HCT116 (cell line): ENCODE measurements around the gene RNF214. TPM values are rescaled to one million over a fixed set of nuclear protein-coding genes. Genes with fewer than 3 reads are reported as not detected.

ENCODE experiments used
- ATAC-seq: fragments of 200-7000 bp; cut with Tn5 transposase; 2 replicates; pipeline ENCODE4 v1.9.1; 2020; ENCODE audit warnings: mild to moderate bottlenecking, moderate library complexity
- BruUV-seq: library from RNA; stranded (reverse); fragments of 400-500 nt; replicated peaks from 2 replicates; lab custom pipeline; 2021; lab: Mats Ljungman, UMichigan
- CTCF ChIA-PET: fragments of 300-600 bp; sonication (Branson Sonifier 250); formaldehyde crosslinking; loops from one replicate; lab custom pipeline; 2021; ENCODE audit warnings: antibody characterized with exemption; lab: Charles Lee
- POLR2A ChIA-PET: fragments of 300-600, 350-600 bp; sonication (Branson Sonifier 250); formaldehyde crosslinking; loops from one replicate; lab custom pipeline; 2021; ENCODE audit warnings: antibody characterized with exemption; lab: Charles Lee
- RAD21 ChIA-PET, 2 experiments: fragments of 300-600 bp; sonication (Branson Sonifier 250); formaldehyde crosslinking; loops; one replicate each; lab custom pipeline; 2023; ENCODE audit warnings: low total read pairs in 2 of 2; ENCODE audit not compliant: uncharacterized antibody in 2 of 2, unreplicated experiment in 2 of 2, low non-redundant PET in 1 of 2; lab: Charles Lee
- DNase-seq: peaks from one replicate; pipeline ENCODE4 v3.0.0-alpha.2; 2010; ENCODE audit warnings: low read depth, low spot score
- H2AFZ ChIP-seq: fragments of 200-600 bp; shearing (Covaris generic), sonication (generic); 2 replicates; pipeline ENCODE4 v1.6.1; 2017; ENCODE audit warnings: low read depth, mixed run types, mixed read lengths, antibody characterized with exemption, low read length; ENCODE audit not compliant: poor library complexity, severe bottlenecking
- H3K27ac ChIP-seq: 2 replicates; pipeline ENCODE4 v1.5.1; 2012; ENCODE audit warnings: low read depth, low read length
- H3K27me3 ChIP-seq: fragments of 200-600 bp; sonication (generic); 2 replicates; pipeline ENCODE4 v1.6.1; 2016; ENCODE audit warnings: mixed run types, low read length, mixed read lengths; ENCODE audit not compliant: insufficient read depth
- H3K36me3 ChIP-seq, 2 experiments: fragments of 200-500 bp in 1 of 2; fragments of 200-600 bp in 1 of 2; sonication (Bioruptor generic) in 1 of 2; sonication (generic) in 1 of 2; 2 replicates each; pipeline versions ENCODE4 v1.5.1 to v1.6.1; 2014 to 2016; ENCODE audit warnings: low read length in 2 of 2, inconsistent platforms in 1 of 2, mixed read lengths in 1 of 2, mixed run types in 1 of 2; ENCODE audit not compliant: insufficient read depth in 2 of 2, control insufficient read depth in 1 of 2
- H3K4me1 ChIP-seq, 2 experiments: fragments of 200-600 bp in 1 of 2; sonication (generic) in 1 of 2; 2 replicates each; pipeline versions ENCODE4 v1.5.1 to v1.6.1; 2012 to 2017; ENCODE audit warnings: low read length in 2 of 2, inconsistent platforms in 1 of 2, mild to moderate bottlenecking in 1 of 2, mixed read lengths in 1 of 2, mixed run types in 1 of 2, moderate library complexity in 1 of 2; ENCODE audit not compliant: insufficient read depth in 2 of 2, control insufficient read depth in 1 of 2
- H3K4me2 ChIP-seq: fragments of 200-600 bp; sonication (generic); 2 replicates; pipeline ENCODE4 v1.6.1; 2017; ENCODE audit warnings: mixed run types, low read length, mixed read lengths
- H3K4me3 ChIP-seq, 2 experiments: fragments of 200-600 bp in 1 of 2; sonication (generic) in 1 of 2; replicated peaks in 1 of 2; 2 replicates each; pipeline ENCODE4 v1.5.1; 2011 to 2016; ENCODE audit warnings: low read length in 2 of 2, control low read depth in 1 of 2, low read depth in 1 of 2, mild to moderate bottlenecking in 1 of 2, mixed read lengths in 1 of 2, mixed run types in 1 of 2
- H3K79me2 ChIP-seq: fragments of 200-600 bp; sonication (generic); 2 replicates; pipeline ENCODE4 v1.6.1; 2017; ENCODE audit warnings: mild to moderate bottlenecking, mixed run types, low read length, moderate library complexity, mixed read lengths; ENCODE audit not compliant: insufficient read depth
- H3K9ac ChIP-seq: fragments of 200-600 bp; sonication (generic); 2 replicates; pipeline ENCODE4 v1.6.1; 2016; ENCODE audit warnings: low read length, mixed read lengths
- H3K9me2 ChIP-seq: fragments of 200-600 bp; sonication (generic), shearing (Covaris generic); 2 replicates; pipeline ENCODE4 v1.6.1; 2017; ENCODE audit warnings: mixed run types, mild to moderate bottlenecking, moderate library complexity; ENCODE audit not compliant: insufficient read depth
- H3K9me3 ChIP-seq, 2 experiments: fragments of 200-500 bp in 1 of 2; fragments of 200-600 bp in 1 of 2; sonication (Bioruptor generic) in 1 of 2; sonication (generic) in 1 of 2; 2 replicates each; pipeline ENCODE4 v1.6.1; 2014 to 2017; ENCODE audit warnings: low read length in 2 of 2, mixed read lengths in 2 of 2, inconsistent platforms in 1 of 2, low read depth in 1 of 2, mild to moderate bottlenecking in 1 of 2, mixed run types in 1 of 2, moderate library complexity in 1 of 2; ENCODE audit not compliant: control insufficient read depth in 1 of 2, insufficient read depth in 1 of 2
- H4K20me1 ChIP-seq: fragments of 200-600 bp; sonication (generic), shearing (Covaris generic); 2 replicates; pipeline ENCODE4 v1.6.1; 2017; ENCODE audit warnings: mixed run types, mild to moderate bottlenecking, moderate library complexity; ENCODE audit not compliant: insufficient read depth
- ATF3 ChIP-seq: IDR thresholded peaks from 2 replicates; pipeline ENCODE4 v1.6.1; 2012
- CBX3 ChIP-seq: IDR thresholded peaks from 2 replicates; pipeline ENCODE4 v1.6.1; 2012; ENCODE audit warnings: low read depth
- CEBPB ChIP-seq: IDR thresholded peaks from 2 replicates; pipeline ENCODE4 v1.6.1; 2012; ENCODE audit warnings: low read depth
- CTCF ChIP-seq, 3 experiments: fragments of 200-600 bp in 1 of 3; sonication (generic) in 1 of 3; IDR thresholded peaks in 2 of 3; conservative IDR thresholded peaks in 1 of 3; 2 replicates each; pipeline ENCODE4 v1.5.1; 2012 to 2017; ENCODE audit warnings: low read depth in 2 of 3, low read length in 2 of 3, antibody characterized with exemption in 1 of 3, borderline replicate concordance in 1 of 3, control low read depth in 1 of 3, mild to moderate bottlenecking in 1 of 3, mixed read lengths in 1 of 3, mixed run types in 1 of 3, moderate library complexity in 1 of 3; ENCODE audit not compliant: insufficient read depth in 1 of 3
- ELF1 ChIP-seq: IDR thresholded peaks from 2 replicates; pipeline ENCODE4 v1.6.1; 2012; ENCODE audit warnings: low read depth, borderline replicate concordance
- EZH2 ChIP-seq: fragments of 200-600 bp; sonication (generic); IDR thresholded peaks from 2 replicates; pipeline ENCODE4 v1.6.1; 2017; ENCODE audit warnings: antibody characterized with exemption, mixed run types
- EZH2phosphoT487 ChIP-seq: fragments of 200-600 bp; IDR thresholded peaks from 2 replicates; pipeline ENCODE4 v1.6.1; 2018; ENCODE audit warnings: antibody characterized with exemption, borderline replicate concordance
- FOSL1 ChIP-seq: IDR thresholded peaks from 2 replicates; pipeline ENCODE4 v1.6.1; 2012; ENCODE audit warnings: low read depth
- JUND ChIP-seq: IDR thresholded peaks from 2 replicates; pipeline ENCODE4 v1.6.1; 2012
- POLR2A ChIP-seq: IDR thresholded peaks from 2 replicates; pipeline ENCODE4 v1.7.0; 2011; ENCODE audit warnings: borderline replicate concordance; ENCODE audit not compliant: insufficient read depth, insufficient read length; ENCODE audit errors: extremely low read depth
- SP1 ChIP-seq: IDR thresholded peaks from 2 replicates; pipeline ENCODE4 v1.6.1; 2012; ENCODE audit warnings: low read depth
- SRF ChIP-seq: IDR thresholded peaks from 2 replicates; pipeline ENCODE4 v1.6.1; 2012; ENCODE audit warnings: low read depth
- ZBTB33 ChIP-seq: IDR thresholded peaks from 2 replicates; pipeline ENCODE4 v1.6.1; 2011; ENCODE audit warnings: mild to moderate bottlenecking, low read length, moderate library complexity; ENCODE audit not compliant: insufficient replicate concordance; ENCODE audit errors: extremely low read depth
- ZFX ChIP-seq: fragments of 450-650 bp; IDR thresholded peaks from 2 replicates; pipeline ENCODE4 v1.6.1; 2017
- ZNF274 ChIP-seq: fragments of 200-500 bp; sonication (Bioruptor generic); IDR thresholded peaks from 2 replicates; pipeline ENCODE4 v1.6.1; 2014; ENCODE audit warnings: mild to moderate bottlenecking, low read depth, low read length, inconsistent platforms
- intact Hi-C: fragments of 100-400 bp; cut with micrococcal nuclease; formaldehyde crosslinking; loops from 2 replicates; pipeline ENCODE4 v1.10.0; 2022
- total RNA-seq: library from RNA; stranded (reverse); gene quantifications from one replicate; pipeline ENCODE4 v1.2.1, GENCODE V29; 2021; ENCODE audit not compliant: unreplicated experiment

RNF214 gene
- total RNA-seq, 1 experiment from 2014 or later = 29.3 TPM

GRCh38 chr11:117229931-117230285, 2.6 kb upstream of the RNF214 start:
- Histone ChIP-seq H3K9me3 (no peaks in the 10 kb centered on the region), H3K79me2 (peaks cover 34% of the 10 kb centered on the region), H3K9me2 (no peaks in the 10 kb centered on the region), H3K4me3 (no peak overlapping the region), H4K20me1 (no peaks in the 10 kb centered on the region), H3K9ac (no peak overlapping the region), H3K4me2 (peak overlapping the region; percentile 92; the same call in 1 of the 2 replicates), H2AFZ (no peak overlapping the region), H3K4me1 (peaks cover 14 to 20% of the 10 kb centered on the region in 2 experiments; a peak in 3 of 4 replicates), H3K36me3 (peaks cover 9 to 12% of the 10 kb centered on the region in 2 experiments; a peak in 3 of 4 replicates)
- ChIA-PET RAD21 (no interaction called here), CTCF (interaction anchor here (1.6 kb wide), 1 partner anchor 51 kb away, joined by 3 read pairs; the partner anchor contains the start of gene SIDT2), POLR2A (no interaction called here)
- no TSS peak for BruUV-seq
- intact Hi-C loops = loop anchor here (5.0 kb wide), 1 partner anchor 438 kb away; the partner anchor contains the start of gene APOA5
- DNase-seq (no peak), ATAC-seq (no peak)
- TF ChIP-seq CEBPB (no peak), JUND (no peak), SRF (no peak), ZFX (no peak), ATF3 (no peak)
- TF ChIP-seq, all 23 proteins: peak for 0
- Histone ChIP-seq H3K27me3 (no peaks in the 10 kb centered on the region), H3K27ac (no peak overlapping the region)

- no peak for ATAC-seq
- Histone ChIP-seq H3K27ac (peak overlapping the region; percentile 71; the same call in 1 of the 2 replicates), H3K4me3 (peak overlapping the region; percentile 69 to 80), H3K79me2 (peaks cover 34% of the 10 kb centered on the region), H3K4me2 (peak overlapping the region; percentile 92), H3K9me2 (no peaks in the 10 kb centered on the region), H4K20me1 (no peaks in the 10 kb centered on the region), H3K27me3 (no peaks in the 10 kb centered on the region), H3K9me3 (no peaks in the 10 kb centered on the region), H3K4me1 (peaks cover 14 to 20% of the 10 kb centered on the region in 2 experiments; a peak in 3 of 4 replicates), H3K36me3 (peaks cover 9% of the 10 kb centered on the region in 2 experiments; a peak in 3 of 4 replicates), H3K9ac (peak overlapping the region; percentile 82), H2AFZ (no peak overlapping the region)
- no peak for DNase-seq
- no TSS peak for BruUV-seq
- ChIA-PET POLR2A (interaction anchor here (0.7 to 1.7 kb wide), 2 partner anchors 8 to 181 kb away, joined by 4 to 5 read pairs; no protein-coding TSS in a partner anchor), RAD21 (no interaction called here), CTCF (interaction anchor here (1.6 to 2.2 kb wide), 2 partner anchors 9 to 52 kb away, joined by 3 to 10 read pairs; partner anchors contain the start of gene SIDT2)
- intact Hi-C loops = no loop called here
- TF ChIP-seq EZH2 = no peak
- TF ChIP-seq ZNF274 = no peak
- TF ChIP-seq FOSL1 = no peak
- TF ChIP-seq ZBTB33 = no peak
- TF ChIP-seq ZFX = no peak
- TF ChIP-seq POLR2A = no peak
- no peak for TF ChIP-seq EZH2phosphoT487
- TF ChIP-seq ATF3 = no peak
- TF ChIP-seq ELF1 = no peak
- TF ChIP-seq SRF = no peak
- TF ChIP-seq SP1 = no peak
- no peak for TF ChIP-seq CTCF (IDR thresholded peaks at IDR 0.05 in 2 of 3, conservative IDR thresholded peaks at IDR 0.05 in 1 of 3; ENCODE audit: borderline replicate concordance in 1 of 3, insufficient read depth in 1 of 3, low read depth in 2 of 3, low read length in 2 of 3)
- no peak for TF ChIP-seq CBX3
Measured at GRCh38 chr11:117230286-117230961, 2.0 kb upstream of the RNF214 start.
